GM19452 (cell line): ENCODE measurements around the gene GRM8.

Source experiments
- ATAC-seq: cut with Tn5 transposase; IDR thresholded peaks from one replicate; pipeline ENCODE4 v1.9.1; 2021; ENCODE audit not compliant: unreplicated experiment

The GRM8 gene

DNA sequence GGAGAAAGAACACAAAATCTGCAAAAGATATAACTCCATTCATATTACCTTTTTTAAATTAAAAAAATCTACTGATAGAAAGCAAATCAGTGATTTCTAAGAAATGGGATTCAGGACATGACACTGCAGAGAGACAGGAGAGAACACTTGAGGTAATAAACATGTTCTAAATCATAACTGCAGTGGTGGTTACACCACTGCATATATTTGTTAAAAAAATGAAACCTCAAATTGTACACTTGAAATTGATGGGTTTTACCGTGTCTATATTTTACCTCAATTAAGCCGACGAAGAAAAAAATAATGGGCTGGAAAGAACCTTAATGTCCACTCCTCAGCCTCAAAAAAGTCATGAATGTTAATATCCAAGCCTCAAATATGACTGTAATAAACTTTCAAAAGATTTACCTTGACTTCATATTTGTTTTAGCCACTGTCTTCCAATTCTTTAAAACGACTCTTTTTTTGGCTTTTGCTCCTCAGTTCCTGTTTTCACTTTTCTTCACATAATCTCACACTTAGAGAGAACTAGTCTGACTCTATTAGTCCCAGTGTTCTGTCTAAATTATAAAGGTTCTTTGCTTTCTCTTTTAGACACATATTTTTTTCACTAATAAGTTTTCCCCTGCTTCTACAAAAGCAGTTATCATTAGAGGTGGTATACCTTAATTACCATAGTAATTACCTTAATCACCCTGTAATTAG is 502.4 kb downstream of the GRM8 start:
- no peak for ATAC-seq

GRCh38 chr7:126728967-126729366 is 523.8 kb downstream of the GRM8 start:
- ATAC-seq = no peak

DNA sequence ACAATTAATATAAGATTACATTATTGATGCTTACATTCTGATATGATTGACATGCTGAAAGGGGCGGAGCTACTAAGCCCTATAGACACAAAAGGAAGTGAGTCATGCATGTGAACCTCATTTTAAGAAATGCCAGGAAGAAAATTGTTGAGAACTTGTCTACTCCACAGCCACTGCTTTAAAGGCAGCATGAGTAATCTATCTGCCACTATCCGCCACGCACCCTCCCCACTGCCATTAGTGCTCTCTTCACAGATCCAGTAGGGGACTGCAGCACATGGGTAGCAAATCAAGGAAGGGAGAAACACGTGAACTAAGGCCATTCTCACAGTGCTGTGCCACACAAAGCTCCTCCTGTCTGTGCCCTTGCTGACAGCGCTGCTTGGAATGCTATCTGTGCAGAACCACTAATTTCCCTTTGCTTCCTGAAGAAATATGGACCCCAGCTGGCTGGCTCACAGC is 524.8 kb downstream of the GRM8 start:
- ATAC-seq = no peak

DNA sequence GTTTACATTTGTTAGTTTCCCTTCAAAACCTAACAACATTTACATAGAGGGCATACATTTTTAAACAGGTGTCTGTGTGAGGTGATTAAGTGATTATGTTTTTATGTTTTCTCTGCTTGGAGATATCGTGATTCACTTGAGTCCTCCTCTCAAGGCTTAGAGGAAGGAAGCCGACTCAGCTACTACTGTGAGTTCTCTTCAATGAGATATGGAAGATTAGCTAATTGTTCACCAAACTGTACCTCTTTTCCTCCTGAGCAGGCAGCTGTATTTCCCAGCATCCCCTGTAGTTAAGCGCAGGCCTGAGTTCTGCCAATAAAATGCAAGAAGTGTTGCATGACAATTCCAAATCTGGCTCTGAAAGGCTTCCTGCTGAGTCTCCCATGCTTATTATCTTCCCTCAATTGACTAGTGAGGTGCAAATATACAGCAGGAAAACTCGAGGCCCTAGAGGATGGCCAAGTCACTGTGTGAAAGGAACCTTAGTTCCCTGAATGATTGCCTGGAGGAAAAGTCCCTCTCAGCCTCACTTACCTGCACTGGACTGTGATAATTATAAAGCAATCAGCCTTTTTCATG is 528.7 kb downstream of the GRM8 start:
- ATAC-seq = no peak

- ATAC-seq = peak; percentile 90
Measured at GRCh38 chr7:126720232-126720631, 532.5 kb downstream of the GRM8 start.

GRCh38 chr7:126718419-126718818 is 534.3 kb downstream of the GRM8 start:
- ATAC-seq = no peak

GRCh38 chr7:126716321-126716720 is 536.4 kb downstream of the GRM8 start:
- no peak for ATAC-seq

- no peak for ATAC-seq
Measured at GRCh38 chr7:126715076-126715475, 537.7 kb downstream of the GRM8 start.

- ATAC-seq = peak; percentile 42
Measured at GRCh38 chr7:126702242-126703016, 550.3 kb downstream of the GRM8 start.

DNA sequence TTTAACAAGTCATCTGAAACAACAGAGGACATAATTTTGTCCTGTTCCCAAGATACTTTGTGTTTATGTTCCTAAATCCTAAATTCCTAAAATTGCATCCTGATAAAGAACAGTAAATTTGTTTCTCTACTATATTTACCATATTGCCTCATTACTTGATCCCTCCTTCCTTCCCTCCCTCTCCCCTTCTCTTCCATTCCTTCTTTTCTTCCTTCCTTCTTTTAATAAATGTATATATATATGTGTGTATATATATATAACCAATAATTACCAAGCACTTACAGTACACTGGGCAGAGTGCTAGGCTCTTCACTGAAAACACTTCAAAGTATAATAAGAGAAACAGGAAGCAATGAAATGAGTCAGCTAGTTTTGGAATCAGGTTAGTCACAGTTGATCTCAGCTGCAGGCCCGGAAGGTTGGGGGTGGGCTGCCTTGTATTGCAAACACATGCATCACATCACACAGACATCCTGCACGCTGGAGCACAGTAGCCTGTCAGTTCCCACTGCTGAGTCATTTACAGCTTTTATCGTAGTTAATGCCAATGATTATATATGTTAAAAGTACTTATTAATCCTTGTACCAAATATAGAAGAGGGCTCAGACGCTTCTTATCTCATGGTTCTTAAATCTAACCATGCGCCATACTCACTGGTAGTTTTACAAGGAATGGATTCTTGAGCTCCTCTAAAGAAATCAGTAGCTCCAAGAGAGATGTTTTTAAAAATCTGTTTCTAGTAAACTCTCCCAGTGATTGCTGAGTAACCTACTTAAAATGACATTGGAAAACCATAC is 551.7 kb downstream of the GRM8 start:
- peak; percentile 88 for ATAC-seq

DNA sequence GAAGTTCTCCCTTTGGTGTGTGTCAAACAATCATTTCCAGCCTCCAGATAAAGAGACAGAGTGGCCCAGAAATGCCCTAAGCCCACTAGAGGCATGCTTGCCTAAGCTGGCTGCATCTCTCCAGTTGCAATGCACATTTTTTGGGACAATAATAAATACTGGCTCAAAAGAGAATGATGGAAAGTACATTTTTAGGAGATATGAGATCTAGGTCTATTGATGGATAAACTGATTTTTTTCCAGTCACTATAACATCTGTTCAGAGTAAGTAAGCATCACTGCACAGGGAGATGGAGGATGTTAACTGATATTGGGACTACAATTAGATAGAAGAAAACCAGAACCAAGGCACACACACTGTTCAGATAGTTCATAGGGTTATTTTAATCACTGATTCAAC is 553.0 kb downstream of the GRM8 start:
- ATAC-seq = no peak

DNA sequence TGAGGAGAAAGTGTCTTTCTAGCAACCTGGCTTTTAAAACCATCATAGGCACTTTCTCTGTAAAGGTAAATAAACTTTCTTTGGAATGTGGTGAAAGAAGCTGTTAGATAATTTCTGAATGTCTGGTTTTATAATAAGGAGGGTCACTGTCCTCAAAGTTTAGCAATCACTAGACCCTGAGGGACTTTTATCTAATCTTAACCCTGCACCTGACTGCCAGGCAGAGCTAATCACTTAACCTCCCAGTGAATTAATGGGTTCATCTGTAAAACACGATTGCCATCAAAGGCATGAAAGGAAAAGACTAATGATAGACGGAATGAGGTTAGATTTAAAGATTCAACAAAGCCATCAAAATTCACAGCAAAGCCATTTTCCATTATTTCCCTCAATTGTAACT is 553.8 kb downstream of the GRM8 start:
- ATAC-seq = no peak

GRCh38 chr7:126698446-126698845 is 554.3 kb downstream of the GRM8 start:
- no peak for ATAC-seq

GRCh38 chr7:126696256-126697038 is 556.3 kb downstream of the GRM8 start:
- ATAC-seq = no peak

GRCh38 chr7:126690848-126691751 is 561.6 kb downstream of the GRM8 start:
- ATAC-seq = no peak

DNA sequence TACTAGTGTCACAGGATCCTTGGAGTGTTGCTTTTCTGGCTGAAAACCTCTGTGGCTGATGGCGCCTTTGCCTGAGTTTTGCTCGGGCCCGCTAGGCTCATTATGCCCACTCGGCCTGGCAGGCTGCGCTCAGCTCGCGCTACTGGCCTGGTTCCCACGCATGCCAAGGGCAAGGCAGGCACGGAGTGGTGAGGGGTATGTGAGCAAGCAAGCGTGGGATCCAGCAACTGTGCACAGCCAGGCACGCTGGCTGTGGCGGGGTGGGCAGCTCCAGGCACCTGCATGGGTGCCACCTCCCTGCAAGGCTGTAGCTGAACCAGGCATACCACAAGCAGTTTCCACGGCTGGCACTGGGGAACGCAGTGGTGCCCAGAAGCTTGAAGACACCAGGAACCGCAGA is 562.6 kb downstream of the GRM8 start:
- no peak for ATAC-seq

- no peak for ATAC-seq
Measured at GRCh38 chr7:126689037-126689436, 563.7 kb downstream of the GRM8 start.

- no peak for ATAC-seq
Measured at GRCh38 chr7:126686474-126686873, 566.3 kb downstream of the GRM8 start.

DNA sequence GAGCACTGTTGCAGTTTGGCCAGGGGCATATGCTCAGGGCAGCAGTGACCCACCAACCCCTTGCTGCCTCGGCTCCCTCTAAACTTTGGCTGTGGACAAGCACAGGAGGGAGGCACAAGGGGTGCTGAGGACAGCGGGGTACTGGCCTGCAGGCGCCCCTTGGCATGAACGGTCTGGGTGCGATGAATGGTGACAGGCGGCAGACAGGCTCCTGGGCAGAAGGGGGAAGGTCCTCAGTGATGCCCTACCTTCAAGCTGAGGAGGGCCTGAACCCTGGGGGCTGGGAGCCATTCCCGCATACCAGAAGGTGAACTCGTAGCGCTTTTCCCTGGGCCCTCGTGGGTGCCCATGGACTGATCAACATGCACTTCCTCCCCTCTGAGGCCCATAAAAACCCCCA is 567.1 kb downstream of the GRM8 start:
- no peak for ATAC-seq
